ENCODE measurements around the gene CDY2B.
"Not testable (repeated sequence)": the region's sequence is repeated elsewhere in the genome, so short reads cannot be mapped to it uniquely, and the experiment has no call there.

The CDY2B gene, protein sequence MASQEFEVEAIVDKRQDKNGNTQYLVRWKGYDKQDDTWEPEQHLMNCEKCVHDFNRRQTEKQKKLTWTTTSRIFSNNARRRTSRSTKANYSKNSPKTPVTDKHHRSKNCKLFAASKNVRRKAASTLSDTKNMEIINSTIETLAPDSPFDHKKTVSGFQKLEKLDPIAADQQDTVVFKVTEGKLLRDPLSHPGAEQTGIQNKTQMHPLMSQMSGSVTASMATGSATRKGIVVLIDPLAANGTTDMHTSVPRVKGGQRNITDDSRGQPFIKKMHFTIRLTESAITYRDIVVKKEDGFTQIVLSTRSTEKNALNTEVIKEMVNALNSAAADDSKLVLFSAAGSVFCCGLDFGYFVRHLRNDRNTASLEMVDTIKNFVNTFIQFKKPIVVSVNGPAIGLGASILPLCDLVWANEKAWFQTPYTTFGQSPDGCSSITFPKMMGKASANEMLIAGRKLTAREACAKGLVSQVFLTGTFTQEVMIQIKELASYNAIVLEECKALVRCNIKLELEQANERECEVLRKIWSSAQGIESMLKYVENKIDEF

DNA sequence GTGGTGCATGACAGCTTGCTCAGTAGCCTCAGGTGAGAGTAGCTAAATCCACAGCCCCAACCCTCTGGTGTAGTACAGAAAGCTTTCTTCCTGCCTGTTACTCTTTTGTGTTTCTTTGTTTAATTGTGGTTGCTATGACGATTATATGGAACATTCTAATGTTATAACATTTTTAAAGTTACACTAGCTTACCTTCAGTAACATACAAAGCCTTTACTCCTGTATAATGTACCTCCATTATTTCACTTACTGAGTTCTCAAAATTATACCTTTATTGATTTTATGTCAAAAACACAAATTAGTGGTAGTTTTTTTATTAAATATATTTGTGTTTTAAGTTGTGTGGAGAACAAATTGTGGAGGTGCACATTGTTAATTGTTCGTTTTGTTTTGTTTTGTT is at the start of gene CDY2B:
CDY2B (minus strand) TSS at position 101 of the 400 bp plus-strand sequence. CDS start 328 bp downstream, outside the sequence.
- not testable (repeated sequence) for DNase-seq

DNA sequence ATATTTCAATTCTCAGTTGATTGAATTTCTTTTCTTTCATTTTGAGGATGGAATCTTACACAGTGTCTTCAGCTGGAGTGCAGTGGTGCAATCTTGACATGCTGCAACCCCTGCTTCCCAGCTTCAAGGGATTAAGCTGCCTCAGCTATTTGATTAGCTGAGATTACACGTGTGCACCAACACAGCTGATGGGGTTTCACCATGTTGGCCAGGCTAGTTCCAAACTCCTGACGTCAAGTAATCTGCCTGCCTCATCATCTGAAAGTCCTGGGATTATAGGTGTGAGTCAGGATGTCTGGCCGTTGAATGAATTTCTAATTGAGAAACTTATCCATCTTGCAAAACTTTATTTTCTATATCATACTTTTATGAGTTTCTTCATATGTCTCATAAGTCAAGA is 28.0 kb upstream of the CDY2B start:
- not testable (repeated sequence) for DNase-seq

DNA sequence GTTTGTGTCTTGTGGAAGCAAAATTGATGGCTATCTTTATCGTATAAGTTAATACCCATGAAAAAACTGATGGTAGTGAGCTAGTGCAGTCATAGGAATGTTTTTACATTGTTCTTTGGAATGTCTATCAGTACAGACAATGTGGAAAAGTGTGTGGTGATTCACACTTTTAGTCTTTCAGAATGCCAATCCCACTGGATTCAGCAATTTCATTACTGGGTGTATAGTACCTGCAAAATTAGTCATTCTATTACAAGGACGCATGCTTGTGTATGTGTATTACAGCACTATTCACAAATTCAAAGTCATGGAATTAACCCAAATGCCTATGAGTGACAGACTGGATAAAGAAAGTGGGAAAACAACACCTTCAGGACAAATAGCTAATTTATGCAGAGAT is 27.3 kb upstream of the CDY2B start:
- not testable (repeated sequence) for DNase-seq

DNA sequence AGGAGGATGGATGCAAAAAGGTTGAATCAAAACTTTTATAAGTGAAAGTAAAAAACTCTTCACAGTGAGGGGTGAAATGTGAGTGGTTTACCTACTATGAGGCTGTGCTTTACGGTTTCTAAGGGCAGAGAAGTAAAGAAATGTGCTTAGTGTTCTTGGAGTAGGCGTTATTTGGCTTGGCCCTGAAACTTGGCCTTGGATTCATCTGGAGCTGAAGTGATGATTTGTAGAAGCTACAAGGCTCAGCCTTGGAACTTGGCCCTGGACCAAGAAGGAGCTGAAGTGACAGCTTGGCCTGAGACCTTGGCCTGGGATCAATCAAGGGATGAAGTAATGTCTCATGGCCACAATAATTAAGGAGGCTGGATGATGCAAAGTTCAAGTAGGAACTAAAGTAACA is 1.7 kb upstream of the CDY2B start:
- DNase-seq = not testable (repeated sequence)

DNA sequence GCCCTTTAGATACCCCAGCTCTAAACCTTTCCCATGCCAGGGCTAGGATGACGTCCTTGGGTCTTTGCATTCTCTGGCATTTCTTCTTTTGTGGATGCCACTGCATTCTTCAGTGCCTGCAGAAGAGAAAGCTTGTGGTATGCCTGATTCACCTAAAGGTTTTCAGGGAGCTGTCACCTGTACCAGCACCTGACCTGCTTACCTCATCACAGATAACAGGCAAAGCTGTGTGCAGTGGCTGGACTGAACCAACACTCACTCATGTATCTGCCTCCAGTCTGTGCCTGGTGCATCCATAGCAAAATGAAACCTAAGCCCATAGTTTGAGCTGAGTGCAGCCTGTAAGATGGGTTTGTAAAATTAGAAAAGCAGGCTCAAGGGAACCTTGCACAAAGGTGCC is 3.3 kb downstream of the CDY2B start:
- DNase-seq = not testable (repeated sequence)

DNA sequence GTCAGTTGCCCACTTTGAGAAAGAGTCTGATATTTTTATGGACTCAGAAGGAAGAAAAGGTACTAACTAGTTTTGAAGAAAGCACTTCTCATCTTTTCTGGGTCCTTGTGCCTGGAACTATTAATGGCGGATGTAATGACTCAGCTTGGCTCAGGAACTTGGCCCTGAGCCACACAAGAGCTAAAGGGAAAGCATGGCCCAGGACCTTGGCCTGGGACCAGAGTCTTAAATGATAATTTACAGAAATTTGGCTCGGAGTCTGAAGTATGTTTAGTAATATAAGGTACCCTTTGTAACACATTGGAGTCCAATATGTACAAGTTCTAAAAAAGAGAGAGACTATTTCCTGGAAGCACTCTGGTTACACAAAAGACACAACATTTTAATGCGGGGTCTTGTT is 4.6 kb downstream of the CDY2B start:
- not testable (repeated sequence) for DNase-seq

DNA sequence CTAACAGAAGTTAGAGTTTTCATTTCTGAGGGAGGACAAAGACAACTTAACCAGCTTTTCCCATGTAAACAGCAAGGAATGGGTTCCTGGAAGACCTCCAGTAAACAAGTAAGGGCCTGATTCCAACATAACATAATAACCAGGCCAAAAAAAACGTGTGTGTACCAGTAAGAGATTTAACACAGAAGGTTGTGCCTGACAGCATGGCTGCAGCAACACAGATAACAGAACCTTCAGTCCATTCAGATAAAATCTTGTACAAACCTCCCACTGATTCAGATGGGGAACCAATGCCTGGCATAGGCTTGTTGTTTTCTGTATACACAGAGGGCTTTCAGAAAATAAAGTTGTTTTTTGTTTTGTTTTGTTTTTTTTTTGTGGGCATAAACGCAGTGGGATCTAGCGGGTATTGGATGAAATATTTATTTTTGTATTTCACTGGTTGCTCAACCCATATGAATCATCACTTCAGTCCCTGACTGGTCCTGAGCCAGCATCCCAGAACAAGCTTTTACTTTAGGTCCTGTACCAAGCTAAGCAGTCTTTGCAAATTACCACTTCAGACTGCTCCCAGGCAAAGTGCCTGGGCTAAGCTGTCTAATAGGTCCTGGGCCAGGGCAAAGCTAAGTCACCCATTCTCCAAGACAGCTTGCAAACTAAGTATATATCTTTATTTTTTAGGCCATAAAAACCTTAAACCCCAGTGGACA is 8.7 kb downstream of the CDY2B start:
- not testable (repeated sequence) for DNase-seq

DNA sequence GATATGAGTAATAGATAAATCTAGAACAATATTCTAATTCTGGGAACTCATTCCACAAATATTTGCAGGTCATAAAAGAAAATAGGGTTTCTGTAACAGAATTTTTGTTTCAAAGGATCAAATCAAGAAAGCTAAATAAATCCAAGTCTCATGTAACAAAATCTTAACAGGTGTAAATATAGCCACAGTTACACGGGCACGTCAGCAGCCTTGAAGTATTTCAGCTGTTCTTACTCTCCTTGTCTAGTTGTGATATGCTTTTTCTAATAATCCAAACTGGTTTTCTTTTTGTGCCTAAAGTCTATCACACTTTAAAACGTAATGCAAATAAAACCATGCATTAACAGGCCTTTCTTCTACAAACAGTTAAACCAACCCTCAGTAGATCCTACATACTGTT is 9.3 kb downstream of the CDY2B start:
- not testable (repeated sequence) for DNase-seq

DNA sequence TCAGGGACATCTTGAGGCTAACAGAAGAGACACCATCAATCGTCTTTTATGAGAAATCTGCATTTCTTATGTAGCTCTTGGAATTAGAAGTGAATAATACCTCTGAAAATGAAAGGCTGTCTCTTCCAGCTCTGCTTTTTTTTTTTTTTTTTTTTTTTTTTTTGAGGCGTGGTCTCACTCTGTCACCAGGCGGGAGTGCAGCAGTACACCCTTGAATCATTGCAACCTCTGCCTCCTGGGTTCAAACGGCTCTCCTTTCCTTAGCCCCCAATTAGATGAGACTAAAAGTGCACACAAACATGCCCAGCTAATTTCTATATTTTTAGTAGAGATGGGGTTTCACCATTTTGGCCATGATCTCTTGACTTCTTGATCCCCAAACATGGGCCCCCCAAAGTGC is 12.2 kb downstream of the CDY2B start:
- DNase-seq = not testable (repeated sequence)

DNA sequence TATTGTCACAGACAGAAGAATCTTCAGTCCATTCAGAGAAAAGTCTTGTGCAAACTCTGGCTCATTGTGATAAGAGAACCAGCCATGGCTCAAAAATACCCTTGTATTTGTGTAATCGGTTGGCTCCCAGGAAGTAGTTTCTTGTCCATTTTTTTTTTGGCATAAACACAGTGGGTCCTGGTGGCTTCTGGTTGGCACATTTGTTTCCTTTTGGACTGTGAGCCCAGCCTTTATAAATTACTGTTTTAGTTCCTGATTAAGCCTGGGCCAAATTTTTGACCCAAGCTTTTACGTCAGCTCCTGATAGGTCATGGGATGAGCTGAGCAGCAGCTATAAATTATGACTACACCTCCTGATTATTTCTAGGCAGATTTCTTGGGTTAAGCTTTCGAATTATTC is 19.4 kb downstream of the CDY2B start:
- DNase-seq = not testable (repeated sequence)

DNA sequence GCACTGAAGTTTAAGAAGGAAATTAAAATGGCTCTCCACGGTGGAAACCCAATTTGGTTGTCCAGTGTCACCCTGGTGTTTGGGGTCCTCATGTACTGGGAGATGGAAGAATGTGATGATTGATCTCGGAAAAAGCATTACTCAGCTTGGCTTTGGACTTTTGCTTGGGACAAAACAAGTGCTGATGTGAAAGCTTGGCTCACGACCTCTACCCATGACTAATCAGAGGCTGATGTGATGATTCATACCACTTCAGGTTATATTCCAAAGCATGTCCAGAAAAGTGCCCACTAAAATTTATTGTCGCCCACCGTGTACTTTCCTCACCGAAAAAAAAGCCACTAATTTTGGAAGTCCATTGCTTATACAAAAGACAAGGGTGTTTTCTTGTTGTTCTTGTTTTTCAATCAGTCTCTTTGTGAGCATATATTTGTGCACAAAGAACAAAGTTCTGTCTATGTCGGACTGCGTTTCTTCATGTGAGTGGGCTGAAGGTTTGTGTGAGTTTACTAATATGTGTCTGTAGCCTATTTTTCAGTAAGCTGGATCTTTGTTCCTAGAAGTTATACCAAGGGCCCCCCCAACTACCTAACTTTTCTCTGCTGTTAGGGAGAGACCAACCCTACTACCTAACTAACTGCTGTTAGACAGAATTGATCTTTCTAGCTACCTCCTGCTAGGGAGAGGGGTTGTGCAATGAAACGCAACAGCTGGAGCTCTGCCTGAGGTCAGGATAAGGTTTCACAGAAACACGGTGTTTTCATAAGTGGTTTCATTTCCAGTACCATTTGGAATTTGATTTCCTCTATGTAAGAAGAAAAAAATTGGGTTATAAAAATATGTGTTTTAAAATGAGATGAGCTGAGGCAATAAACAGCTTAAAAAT is 22.8 kb downstream of the CDY2B start:
- not testable (repeated sequence) for DNase-seq

DNA sequence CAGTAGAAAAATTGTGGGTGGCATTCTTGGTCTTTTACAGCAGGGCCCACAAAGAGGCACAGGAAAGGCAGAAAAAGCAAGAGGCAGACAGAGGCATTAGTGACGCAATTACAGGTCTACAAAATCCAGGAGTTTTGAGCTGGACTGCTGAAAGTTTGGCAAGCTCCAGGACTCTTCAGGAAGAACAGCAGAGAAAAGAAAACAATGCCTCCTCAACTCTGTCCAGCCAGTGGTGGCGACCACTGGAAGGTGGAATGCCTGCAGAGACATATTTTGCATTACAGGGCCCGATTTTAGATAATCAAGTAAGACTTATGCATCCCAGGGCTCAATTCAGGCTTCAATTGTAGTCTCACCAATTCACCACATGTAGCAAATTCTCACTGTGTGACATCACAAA is 23.5 kb downstream of the CDY2B start:
- not testable (repeated sequence) for DNase-seq

DNA sequence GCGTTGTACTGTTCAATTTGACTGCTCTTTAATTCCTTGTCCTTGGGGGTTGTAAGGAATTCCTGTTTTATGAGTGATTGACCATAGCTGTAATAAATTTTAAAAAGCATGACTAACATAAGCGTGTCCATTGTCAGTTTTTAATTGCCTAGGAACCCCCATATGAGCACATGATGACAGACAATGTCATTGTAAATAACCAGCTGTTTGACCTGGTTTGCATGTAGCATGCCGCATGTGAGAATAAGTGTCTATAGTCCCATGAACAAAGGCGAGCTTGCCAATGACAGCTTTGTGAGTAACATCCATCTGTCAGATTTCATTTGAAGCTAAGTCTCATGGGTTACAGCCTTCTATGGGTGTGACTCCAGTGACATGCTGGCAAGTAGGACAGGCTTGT is 30.9 kb downstream of the CDY2B start:
- not testable (repeated sequence) for DNase-seq

DNA sequence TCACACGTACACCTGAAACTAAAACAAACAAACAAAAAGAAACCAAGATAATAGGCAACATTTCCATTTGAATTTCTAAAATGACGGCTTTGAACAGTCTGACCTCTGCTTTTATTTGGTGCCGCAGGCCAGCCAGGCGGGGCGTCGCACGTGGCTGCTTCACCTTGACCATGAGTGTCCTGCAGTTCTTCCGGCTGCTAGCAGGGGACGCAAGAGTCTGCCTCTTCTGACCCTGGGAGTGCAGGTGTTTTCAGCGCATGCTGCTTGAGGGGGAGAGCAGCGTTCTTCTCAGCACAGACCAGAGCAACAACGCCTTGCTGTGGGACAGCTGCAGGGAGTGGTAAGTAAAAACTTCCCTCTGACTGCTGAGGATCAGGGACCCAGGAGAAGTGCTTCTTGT is 47.9 kb downstream of the CDY2B start:
- DNase-seq = not testable (repeated sequence)

Data from hematopoietic multipotent progenitor cell treated with erythropoietin and hydrocortisone succinate and interleukin-3 and kit ligand, for 4 days (in vitro differentiated cells).